HG03159 (cell line): ENCODE measurements around the gene ZNF470.

Source experiments
- ATAC-seq: cut with Tn5 transposase; IDR thresholded peaks from one replicate; pipeline ENCODE4 v1.9.1; 2021; ENCODE audit warnings: mild to moderate bottlenecking, moderate library complexity; ENCODE audit not compliant: unreplicated experiment

The ZNF470 gene

DNA sequence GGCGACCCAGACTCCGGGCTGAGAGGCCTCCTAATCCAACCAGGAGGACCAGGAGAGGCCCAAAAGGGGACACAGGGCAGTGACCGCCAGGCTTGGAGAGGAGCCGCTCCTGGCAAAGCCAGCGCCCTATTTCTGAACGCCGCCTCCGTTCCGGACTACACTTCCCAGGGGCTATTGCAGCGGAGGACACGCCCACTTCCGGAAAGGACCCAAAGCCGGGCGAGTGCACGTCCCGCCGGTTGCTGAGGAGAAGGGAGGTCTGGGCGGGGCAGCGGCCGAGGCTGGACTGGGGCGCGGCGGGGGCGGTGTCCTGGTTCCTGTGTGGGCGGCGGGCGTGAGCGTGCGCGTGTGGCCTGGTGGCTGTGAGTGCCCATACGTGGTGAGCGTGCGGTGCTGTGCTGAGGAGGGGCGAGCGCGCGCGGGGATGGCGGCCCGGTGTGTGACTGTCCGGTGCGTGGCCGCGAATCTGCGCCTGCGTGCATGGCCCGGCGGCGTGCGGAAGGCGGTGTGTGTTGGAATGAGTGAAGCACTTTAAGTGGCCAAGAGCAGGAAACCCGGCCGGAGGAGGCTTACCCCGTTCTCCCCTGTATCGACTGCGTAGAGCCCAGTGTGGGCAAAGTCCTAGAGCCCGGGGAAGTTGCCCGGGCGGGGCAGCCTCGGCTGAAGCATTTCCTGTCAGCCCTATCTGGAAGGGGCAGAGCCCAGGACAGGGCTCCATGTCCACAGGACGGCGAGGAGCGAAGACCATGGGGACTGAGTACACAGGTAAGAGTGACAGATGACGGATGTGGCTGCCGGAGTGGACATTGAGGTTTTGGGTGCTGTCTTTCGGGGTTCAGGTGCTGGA, at the start of gene ZNF470:
Gene ZNF470, plus strand, starts transcription at position 195 of the 847 bp plus-strand sequence. CDS start 2,844 bp downstream, outside the sequence.
- peak; percentile 98 for ATAC-seq

DNA sequence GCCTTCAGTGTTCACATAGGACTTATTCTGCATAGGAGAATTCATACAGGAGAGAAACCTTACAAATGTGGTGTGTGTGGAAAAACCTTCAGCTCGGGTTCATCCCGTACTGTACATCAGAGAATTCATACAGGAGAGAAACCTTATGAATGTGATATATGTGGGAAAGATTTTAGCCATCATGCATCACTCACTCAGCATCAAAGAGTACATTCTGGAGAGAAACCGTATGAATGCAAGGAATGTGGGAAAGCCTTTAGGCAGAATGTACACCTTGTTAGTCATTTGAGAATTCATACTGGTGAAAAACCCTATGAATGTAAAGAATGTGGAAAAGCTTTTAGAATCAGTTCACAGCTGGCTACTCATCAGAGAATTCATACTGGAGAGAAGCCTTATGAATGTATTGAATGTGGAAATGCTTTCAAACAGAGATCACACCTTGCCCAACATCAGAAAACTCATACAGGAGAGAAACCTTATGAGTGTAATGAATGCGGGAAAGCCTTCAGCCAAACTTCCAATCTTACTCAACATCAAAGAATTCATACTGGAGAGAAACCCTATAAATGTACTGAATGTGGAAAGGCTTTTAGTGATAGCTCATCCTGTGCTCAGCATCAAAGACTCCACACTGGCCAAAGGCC, 41.9 kb upstream of the ZNF470 start:
- no peak for ATAC-seq

DNA sequence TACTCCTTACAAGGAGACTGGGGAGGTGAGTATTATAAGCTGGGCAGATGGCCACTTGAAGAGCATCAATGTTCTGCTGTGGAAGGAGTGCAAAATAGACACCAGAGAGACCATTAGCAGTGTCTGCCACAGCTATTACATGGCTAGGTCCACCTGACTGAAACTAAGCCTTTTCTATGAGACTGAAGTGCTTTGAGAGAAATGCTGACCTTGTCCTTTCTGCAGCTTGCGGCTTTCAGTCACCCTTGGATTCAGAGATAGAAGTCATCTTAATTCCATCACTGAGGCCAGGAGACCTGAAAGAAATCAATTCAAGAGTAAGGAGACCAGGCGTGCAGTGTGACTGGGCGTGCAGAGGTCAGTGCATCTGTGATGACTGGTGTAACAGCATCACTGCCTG, 29.8 kb upstream of the ZNF470 start:
- ATAC-seq: no peak

DNA sequence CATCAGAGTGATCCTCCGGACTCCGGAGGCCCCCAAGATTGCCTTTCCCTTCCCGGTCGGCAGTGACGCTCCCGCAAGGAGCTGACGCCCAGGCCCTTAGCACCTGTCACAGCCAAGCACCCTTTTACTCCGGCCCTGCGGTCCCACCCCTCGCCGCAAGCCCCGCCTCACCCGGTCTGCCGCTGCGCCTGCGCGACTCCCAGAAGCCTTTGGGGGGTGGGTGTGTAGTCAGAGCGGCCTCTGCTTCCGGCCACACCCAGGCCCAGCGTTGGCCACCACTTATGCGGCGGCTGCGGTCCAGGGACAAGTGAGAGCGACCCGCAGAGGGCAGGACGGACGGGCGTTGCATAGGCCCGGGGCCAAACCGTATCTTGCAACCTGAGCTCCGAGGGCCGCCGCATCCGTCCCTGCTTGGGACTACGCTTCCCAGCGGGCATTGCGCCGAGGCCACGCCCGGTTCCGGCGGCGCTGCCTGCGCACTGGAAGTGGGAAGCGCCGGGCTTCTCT, 29.0 kb upstream of the ZNF470 start:
- peak; percentile 93 for ATAC-seq

DNA sequence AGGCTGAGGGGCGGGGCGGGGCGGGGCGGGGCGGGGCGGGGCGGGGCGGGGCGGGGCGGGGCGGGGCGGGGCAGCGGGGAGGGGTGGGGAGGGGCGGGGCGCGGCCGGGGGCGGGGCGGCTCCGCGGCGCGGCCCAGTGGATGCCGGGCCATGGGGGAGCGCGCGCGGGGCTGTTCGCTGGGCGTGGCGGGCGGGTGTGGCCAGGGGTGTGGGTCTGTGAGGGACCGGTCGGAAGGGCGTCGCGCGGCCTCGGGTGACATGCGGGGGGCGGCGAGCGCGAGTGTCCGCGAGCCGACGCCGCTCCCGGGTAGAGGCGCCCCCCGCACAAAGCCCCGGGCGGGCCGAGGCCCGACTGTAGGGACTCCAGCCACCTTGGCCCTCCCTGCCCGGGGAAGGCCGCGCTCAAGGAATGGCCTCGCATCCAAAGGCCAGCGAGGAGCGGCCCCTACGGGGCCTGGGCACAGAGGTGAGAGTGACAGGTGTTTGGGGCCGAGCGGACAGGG, 28.5 kb upstream of the ZNF470 start, which contains the start of gene ZFP28:
Gene ZFP28, plus strand, starts transcription at position 188 of the 503 bp plus-strand sequence. Its CDS starts 71 bp downstream, at position 259.
- ATAC-seq: peak; percentile 40

DNA sequence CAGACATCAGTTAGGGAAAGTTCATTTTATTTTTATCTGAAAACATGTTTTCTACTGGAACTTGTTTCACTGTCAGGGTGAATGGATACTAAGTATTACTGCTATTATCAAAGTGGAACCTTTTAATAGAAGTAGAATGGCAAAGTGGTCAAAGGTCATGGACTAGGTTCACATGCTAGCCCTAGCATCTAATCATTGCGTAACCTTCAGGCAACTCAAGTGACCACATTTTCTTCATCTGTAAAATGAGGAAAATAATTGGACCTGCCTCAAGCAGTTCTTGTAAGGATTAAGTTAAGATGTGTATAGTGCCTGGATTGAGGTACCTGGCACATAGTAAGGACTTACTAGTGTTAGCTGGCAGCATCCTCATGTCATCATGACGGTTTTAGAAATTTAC, 23.5 kb upstream of the ZNF470 start:
- no peak for ATAC-seq

DNA sequence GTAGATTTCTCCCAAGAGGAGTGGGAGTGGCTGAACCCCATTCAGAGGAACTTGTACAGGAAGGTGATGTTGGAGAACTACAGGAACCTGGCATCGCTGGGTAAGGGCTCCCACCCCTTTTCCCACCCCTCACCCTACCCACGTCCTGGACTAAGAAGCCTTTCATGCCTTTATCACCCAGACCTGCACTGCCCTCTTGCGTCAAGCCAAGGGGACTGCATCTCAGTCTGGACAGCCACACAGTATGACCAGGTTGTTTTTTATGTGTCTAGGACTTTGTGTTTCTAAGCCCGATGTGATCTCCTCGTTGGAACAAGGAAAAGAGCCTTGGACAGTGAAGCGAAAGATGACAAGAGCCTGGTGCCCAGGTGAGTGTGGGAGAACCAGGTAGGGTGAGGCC, 19.7 kb upstream of the ZNF470 start:
- ATAC-seq: no peak

DNA sequence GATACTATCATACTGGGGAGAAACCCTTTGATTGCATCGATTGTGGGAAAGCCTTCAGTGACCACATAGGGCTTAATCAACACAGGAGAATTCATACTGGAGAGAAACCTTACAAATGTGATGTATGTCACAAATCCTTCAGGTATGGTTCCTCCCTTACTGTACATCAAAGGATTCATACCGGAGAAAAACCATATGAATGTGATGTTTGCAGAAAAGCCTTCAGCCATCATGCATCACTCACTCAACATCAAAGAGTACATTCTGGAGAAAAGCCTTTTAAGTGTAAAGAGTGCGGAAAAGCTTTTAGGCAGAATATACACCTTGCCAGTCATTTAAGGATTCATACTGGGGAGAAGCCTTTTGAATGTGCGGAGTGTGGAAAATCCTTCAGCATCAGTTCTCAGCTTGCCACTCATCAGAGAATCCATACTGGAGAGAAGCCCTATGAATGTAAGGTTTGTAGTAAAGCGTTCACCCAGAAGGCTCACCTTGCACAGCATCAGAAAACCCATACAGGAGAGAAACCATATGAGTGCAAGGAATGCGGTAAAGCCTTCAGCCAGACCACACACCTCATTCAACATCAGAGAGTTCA, 12.9 kb upstream of the ZNF470 start:
- no peak for ATAC-seq

DNA sequence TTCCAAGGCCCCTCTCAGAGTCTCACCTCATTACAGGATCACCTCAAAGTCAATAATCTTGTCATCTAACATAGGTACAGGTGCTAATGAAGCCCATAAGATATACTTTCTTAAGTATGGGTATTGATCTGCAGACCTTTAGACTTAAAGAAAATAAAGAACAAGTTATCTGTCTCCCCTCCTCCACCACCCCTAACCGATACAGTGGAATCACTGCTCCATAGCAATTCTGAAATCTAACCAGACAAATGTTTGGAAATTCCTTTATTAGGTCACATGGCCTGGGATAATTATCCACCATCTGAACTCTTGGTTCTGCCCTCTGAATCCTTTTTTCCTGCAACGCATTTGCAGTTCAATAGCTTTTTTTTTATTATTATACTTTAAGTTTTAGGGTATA, 4.5 kb upstream of the ZNF470 start:
- no peak for ATAC-seq

DNA sequence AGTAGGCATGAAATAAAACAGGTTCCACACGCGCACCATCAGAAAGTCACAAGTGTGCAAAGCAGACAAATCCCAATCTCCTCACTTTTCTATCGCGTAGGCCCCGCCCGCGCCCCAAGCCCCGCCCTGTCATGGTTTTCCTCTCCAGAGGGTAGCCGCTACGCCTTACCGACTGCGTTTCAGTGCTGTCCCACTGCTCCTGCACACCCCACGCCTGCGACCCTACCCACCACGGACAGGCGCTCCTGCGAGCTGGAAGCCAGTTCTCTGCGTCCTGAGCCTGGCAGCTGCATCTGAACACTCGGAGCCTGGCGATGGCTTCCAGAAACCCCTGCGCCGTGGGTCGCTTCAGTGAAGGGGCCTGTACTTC, 379 bp upstream of the ZNF470 start:
- ATAC-seq: peak; percentile 36

DNA sequence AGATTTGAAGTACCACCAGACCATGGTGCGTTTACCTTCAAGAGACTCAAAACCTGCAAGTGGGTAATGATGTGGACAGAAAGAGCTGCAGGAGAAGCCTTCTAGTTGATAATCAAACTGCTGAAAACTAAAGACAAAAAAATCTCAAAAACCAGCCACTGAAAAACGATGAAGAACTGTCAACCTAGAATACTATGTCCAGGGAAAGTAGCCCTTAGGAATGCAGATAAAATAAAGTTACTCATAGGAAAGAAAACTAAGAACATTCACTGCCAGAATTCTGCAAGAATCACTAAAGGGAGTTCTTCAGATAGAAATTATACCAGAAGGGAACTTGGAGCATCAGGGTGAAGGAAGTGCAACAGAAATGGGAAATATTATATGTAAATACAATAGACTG, 5.3 kb downstream of the ZNF470 start:
- ATAC-seq: no peak

DNA sequence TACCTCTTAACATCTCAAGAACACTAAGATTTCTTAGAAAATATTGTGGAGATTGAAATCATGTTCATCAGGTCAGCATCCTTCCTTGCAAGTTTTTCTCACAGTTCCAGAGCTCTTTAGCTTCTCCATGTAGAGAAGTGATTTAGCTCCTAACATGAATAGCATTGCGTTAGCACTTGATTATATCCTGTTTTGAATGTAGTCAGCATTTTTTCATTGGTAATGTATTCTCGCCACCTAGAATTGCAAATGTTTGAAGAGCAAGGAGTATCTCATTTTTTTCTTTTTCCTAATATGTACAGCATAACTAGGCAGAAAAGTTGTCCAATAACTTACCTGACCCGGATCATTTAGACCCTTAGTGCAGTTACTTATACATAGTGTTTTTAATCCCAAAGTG, 6.6 kb downstream of the ZNF470 start:
- no peak for ATAC-seq

DNA sequence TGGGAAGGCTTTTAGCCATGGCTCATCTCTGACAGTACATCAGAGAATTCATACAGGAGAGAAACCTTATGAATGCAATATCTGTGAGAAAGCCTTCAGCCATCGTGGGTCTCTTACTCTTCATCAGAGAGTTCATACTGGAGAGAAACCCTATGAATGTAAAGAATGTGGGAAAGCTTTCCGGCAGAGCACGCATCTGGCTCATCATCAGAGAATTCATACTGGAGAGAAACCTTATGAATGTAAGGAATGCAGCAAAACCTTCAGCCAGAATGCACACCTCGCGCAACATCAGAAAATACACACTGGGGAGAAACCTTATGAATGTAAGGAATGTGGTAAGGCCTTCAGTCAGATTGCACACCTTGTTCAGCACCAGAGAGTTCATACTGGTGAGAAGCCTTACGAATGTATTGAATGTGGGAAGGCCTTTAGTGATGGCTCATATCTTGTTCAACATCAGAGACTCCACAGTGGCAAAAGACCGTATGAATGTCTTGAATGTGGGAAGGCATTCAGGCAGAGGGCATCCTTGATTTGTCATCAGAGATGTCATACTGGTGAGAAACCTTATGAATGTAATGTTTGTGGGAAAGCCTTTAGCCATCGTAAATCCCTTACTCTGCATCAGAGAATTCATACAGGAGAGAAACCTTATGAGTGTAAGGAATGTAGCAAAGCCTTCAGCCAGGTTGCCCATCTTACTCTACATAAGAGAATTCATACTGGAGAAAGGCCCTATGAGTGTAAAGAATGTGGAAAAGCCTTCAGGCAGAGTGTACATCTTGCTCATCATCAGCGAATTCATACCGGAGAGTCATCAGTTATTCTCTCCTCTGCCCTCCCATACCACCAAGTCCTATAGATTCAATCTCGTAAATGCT, 10.7 kb downstream of the ZNF470 start:
- ATAC-seq: no peak

DNA sequence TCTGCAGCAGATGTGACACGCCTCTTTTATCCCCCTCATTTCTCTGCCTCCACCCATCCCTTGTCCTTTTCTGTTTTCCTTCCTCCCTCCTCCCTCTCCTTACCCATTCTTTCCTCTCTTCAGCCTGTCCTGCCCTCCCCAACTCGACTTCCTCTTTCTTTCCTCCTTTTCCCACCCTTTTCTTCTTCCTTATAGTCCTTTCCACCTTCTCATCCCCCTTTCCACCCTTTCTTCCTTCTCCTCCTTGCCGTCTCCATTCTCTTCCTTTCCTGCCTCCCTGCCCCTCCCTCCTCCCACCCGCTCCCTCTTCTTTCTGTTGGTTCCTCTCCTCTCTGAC, 27.1 kb downstream of the ZNF470 start:
- no peak for ATAC-seq

DNA sequence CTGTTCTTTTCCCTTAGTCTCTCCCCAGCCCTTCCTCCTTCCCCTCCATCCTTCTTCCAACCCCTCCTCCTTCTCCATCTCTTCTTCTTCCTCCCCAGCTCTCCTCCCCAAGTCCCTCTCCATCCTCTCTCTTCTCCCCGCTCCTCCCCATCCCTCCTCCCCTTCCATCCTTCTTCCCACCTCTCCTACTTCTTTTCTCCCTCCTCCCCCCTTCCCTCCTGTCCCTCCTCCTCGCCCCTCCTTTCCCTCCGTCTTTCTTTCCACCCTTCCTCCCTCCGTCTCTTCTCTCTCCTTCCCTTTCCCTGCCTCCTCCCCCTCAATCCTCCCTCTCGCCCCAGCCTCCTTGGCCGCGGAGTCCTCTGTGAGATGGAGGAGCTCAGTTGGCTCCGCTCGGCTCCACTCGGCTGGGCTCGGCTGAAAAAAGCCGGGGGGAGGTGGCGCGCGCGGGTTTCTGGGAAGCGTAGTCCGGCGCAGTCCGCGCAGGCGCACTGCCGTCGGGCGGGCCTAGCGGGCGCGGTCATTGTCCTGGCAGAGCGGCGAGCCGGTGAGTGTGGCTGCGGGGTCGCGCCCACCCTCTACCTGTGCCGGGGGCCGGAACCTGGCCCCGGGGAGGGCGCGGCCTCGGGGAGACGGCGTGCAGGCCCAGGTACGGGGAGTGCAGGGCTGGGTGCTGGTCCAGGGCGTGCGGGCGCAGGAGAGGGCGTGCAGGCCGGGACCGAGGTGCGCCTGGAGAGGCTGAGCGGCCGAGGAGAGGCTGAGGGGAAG, 27.7 kb downstream of the ZNF470 start, which contains the start of gene ZNF71:
Gene ZNF71, plus strand, starts transcription at position 520 of the 765 bp plus-strand sequence. CDS start 6,257 bp downstream, outside the sequence.
- ATAC-seq: peak; percentile 92

DNA sequence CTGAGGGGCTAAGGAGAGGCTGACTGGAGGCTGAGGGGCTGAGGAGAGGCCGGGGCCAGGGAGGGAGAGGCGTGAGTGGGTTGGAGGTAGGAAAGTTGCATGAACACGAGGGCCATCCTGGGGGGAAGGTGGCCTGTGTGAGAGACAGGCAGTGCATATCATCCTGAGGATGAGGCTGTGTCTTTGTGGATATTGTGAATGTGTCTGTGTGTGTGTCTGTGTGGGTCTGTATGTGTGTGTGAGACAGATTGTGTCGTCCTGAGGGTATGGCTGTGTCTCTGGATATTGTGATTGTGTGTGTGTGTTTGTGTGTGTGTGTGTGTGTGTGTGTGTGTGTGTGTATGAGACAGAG, 28.3 kb downstream of the ZNF470 start:
- peak; percentile 32 for ATAC-seq

DNA sequence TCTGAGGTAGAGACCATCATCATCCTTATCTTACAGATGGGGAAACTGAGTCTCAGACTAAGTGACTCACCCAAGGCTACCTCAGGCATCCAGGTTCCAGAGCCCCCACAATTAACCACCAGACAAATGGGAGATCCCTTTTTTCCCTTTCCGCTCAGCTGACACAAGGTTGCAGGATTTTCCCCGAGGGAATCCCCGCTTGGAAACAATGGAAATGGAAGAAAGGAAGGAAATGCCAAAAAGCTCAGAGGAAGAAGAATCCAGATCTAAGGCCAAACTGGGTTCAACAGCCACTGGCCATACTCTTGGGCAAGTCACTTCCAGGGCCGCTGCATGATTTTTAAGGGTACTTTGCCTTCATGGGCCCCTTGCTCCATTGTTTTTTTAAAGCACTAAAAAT, 29.4 kb downstream of the ZNF470 start:
- no peak for ATAC-seq

DNA sequence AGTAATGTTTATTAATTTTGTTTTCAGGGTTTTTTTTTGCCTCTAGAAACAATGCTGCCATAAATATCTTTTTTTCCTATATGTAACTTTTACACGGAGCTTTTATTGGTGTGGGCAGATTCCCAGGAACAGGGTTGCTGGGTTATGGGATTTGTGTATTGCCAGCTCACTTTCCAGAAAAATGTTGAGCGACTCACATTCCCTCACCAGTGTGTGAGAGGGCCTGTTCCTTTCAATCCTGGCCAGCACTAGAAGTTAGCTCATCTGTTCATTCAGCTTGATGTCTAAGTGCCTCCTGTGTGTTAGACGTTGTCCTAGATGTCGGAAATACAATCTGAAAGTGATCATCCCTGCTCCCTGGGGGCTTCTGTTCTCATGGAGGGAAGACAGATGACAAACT, 30.4 kb downstream of the ZNF470 start:
- no peak for ATAC-seq

DNA sequence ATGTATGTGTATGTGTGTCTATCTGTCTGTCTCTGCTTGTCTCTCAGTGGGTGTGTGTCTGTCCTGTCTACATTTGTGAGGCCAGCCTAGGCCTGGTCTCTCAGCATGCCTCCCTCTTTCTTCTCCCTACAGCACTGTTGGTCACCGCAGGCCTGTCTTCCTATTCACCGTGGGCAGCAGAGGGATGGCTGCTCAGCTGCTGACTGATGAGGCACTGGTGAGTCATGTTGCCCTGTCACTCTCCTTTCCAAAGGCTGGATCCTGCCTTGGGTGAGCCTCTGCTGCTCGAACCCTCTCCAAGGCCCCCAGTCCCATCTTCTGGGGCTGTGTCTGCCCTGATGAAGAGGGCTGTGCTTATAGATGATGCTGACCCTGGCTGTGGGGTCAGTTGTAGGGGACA, 34.1 kb downstream of the ZNF470 start:
- no peak for ATAC-seq

DNA sequence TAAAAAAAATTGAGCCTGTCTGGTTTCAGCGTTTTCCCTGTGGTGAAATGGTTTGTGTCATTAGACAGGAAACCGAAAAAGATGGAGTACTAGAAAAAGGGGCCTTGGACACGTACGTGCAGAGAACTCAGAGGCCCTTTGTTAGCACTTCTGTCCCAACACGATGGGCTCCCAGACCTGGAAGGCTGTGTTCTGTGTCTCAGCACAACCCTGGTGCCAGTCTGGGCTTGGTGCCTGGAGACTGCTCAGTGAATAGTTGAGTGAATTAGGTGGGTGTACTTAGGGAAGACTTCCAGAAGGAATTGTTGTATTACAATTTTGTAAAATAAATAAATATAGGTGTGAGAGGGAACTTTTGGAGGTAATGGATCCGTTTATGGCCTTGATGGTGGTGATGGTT, 36.6 kb downstream of the ZNF470 start:
- no peak for ATAC-seq
